PC-9 (cell line): ENCODE results near the gene ADORA1. TPM values are rescaled to one million over a fixed set of nuclear protein-coding genes. Genes with fewer than 3 reads are reported as not detected.

Experiments used
- BruUV-seq: library from RNA; stranded (reverse); fragments of 400-500 nt; replicated peaks from 2 replicates; lab custom pipeline; 2021; lab: Mats Ljungman, UMichigan
- CTCF ChIA-PET: fragments of 300-600 bp; sonication (Branson Sonifier 250); formaldehyde crosslinking; loops from one replicate; lab custom pipeline; 2022; ENCODE audit warnings: antibody characterized with exemption; lab: Charles Lee
- POLR2A ChIA-PET: fragments of 300-600 bp; sonication (Branson Sonifier 250); formaldehyde crosslinking; loops from one replicate; lab custom pipeline; 2022; ENCODE audit warnings: antibody characterized with exemption; ENCODE audit not compliant: unreplicated experiment; lab: Charles Lee
- DNase-seq, 2 experiments: peaks; one replicate each; pipeline versions ENCODE4 v3.0.0 to v3.0.0-alpha.2; 2015 to 2022; ENCODE audit warnings: mixed read lengths in 1 of 2
- H2AFZ ChIP-seq: fragments of 200-600 bp; sonication (generic); 2 replicates; pipeline ENCODE4 v1.8.1; 2017; ENCODE audit warnings: antibody characterized with exemption
- H3F3A ChIP-seq: fragments of 200-600 bp; sonication (generic); 2 replicates; pipeline ENCODE4 v1.8.1; 2017; ENCODE audit warnings: antibody characterized with exemption, mild to moderate bottlenecking, low read depth; ENCODE audit not compliant: insufficient read depth
- H3K27ac ChIP-seq: fragments of 200-600 bp; sonication (generic); 2 replicates; pipeline ENCODE4 v1.6.1; 2016; ENCODE audit warnings: mixed run types
- H3K27me3 ChIP-seq: fragments of 200-600 bp; sonication (generic); 2 replicates; pipeline ENCODE4 v1.6.1; 2016; ENCODE audit warnings: low read depth, mixed run types; ENCODE audit not compliant: insufficient read depth
- H3K36me3 ChIP-seq: fragments of 200-600 bp; sonication (generic); 2 replicates; pipeline ENCODE4 v1.6.1; 2016; ENCODE audit warnings: low read depth, mixed run types
- H3K4me1 ChIP-seq: fragments of 200-600 bp; sonication (generic); replicated peaks from 2 replicates; pipeline ENCODE4 v1.6.1; 2016; ENCODE audit warnings: mixed run types; ENCODE audit not compliant: insufficient read depth
- H3K4me2 ChIP-seq: fragments of 200-600 bp; sonication (generic); 2 replicates; pipeline ENCODE4 v1.6.1; 2017; ENCODE audit warnings: mixed run types
- H3K4me3 ChIP-seq: fragments of 200-600 bp; sonication (generic); 2 replicates; pipeline ENCODE4 v1.6.1; 2016; ENCODE audit warnings: mixed run types
- H3K79me2 ChIP-seq: fragments of 200-600 bp; sonication (generic); 2 replicates; pipeline ENCODE4 v1.6.1; 2017; ENCODE audit warnings: low read depth, mixed run types
- H3K9me2 ChIP-seq: fragments of 200-600 bp; sonication (generic); 2 replicates; pipeline ENCODE4 v1.8.1; 2017; ENCODE audit warnings: mild to moderate bottlenecking; ENCODE audit not compliant: insufficient read depth
- H3K9me3 ChIP-seq: fragments of 200-600 bp; sonication (generic); 2 replicates; pipeline ENCODE4 v1.8.1; 2016; ENCODE audit warnings: low read depth; ENCODE audit not compliant: insufficient read depth
- H4K20me1 ChIP-seq: fragments of 200-600 bp; sonication (generic); 2 replicates; pipeline ENCODE4 v1.8.1; 2017; ENCODE audit not compliant: insufficient read depth
- EZH2 ChIP-seq: fragments of 200-600 bp; sonication (generic); IDR thresholded peaks from 2 replicates; pipeline ENCODE4 v1.8.0; 2017; ENCODE audit warnings: antibody characterized with exemption, low read depth
- intact Hi-C: fragments of 100-400 bp; cut with micrococcal nuclease; formaldehyde crosslinking; loops from one replicate; pipeline ENCODE4 v1.10.0; 2022; ENCODE audit not compliant: unreplicated experiment
- total RNA-seq: library from RNA; stranded (reverse); gene quantifications from 2 replicates; pipeline ENCODE4 v1.2.3, GENCODE V29; 2021
- TF ChIP-seq, protein P1 (sequence below): fragments of 200-600 bp; sonication (generic); conservative IDR thresholded peaks from 2 replicates; pipeline ENCODE4 v1.6.1; 2017; ENCODE audit warnings: mixed run types, antibody characterized with exemption, mild to moderate bottlenecking, moderate library complexity

The ADORA1 gene
- total RNA-seq, 1 experiment from 2014 or later: 8.3 TPM

- Histone ChIP-seq H4K20me1 (no peaks in the 10 kb centered on the region), H2AFZ (no peak overlapping the region), H3K4me2 (no peak overlapping the region), H3K4me1 (peaks cover 27% of the 10 kb centered on the region), H3K4me3 (no peak overlapping the region), H3K27ac (no peak overlapping the region), H3K9me2 (no peaks in the 10 kb centered on the region), H3F3A (peaks cover 22% of the 10 kb centered on the region), H3K79me2 (no peaks in the 10 kb centered on the region), H3K36me3 (no peaks in the 10 kb centered on the region), H3K27me3 (no peaks in the 10 kb centered on the region), H3K9me3 (peaks cover 13% of the 10 kb centered on the region; the same call in 1 of the 2 replicates)
- POLR2A ChIA-PET: no interaction called here
- CTCF ChIA-PET: no interaction called here
- intact Hi-C loops: no loop called here
- BruUV-seq: no TSS peak
- DNase-seq: no peak
- TF ChIP-seq, protein P1, sequence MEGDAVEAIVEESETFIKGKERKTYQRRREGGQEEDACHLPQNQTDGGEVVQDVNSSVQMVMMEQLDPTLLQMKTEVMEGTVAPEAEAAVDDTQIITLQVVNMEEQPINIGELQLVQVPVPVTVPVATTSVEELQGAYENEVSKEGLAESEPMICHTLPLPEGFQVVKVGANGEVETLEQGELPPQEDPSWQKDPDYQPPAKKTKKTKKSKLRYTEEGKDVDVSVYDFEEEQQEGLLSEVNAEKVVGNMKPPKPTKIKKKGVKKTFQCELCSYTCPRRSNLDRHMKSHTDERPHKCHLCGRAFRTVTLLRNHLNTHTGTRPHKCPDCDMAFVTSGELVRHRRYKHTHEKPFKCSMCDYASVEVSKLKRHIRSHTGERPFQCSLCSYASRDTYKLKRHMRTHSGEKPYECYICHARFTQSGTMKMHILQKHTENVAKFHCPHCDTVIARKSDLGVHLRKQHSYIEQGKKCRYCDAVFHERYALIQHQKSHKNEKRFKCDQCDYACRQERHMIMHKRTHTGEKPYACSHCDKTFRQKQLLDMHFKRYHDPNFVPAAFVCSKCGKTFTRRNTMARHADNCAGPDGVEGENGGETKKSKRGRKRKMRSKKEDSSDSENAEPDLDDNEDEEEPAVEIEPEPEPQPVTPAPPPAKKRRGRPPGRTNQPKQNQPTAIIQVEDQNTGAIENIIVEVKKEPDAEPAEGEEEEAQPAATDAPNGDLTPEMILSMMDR: no peak
- no peak for TF ChIP-seq EZH2
Observed at GRCh38 chr1:203101813-203102634, 25.5 kb upstream of the ADORA1 start.

DNA sequence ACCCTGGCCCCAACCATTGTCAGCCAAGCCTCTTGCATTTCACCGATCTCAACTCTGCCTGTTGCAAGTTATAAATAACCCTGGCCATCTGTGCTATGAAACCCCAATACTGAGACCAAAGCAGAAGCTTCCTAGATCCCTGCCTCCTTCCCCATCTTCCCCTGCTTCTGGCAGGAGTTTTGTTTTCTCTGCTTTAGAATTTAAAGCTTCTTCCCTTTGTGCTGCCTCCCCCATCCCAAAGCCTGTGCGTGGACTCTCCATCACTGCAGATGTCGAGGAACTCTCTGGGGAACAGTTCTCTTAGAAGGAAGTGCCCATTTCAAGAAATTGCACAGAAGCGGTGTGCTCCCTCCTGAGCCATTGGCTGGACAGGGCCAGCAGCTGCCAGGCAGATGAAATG, 24.3 kb upstream of the ADORA1 start:
- intact Hi-C loops: no loop called here
- H2AFZ ChIP-seq: no peak overlapping the region
- no peaks in the 10 kb centered on the region for H4K20me1 ChIP-seq
- no peaks in the 10 kb centered on the region for H3K36me3 ChIP-seq
- no peak for DNase-seq
- H3K79me2 ChIP-seq: no peaks in the 10 kb centered on the region
- TF ChIP-seq EZH2: no peak
- TF ChIP-seq, protein P1: no peak
- H3K9me2 ChIP-seq: no peaks in the 10 kb centered on the region
- no peak overlapping the region for H3K4me3 ChIP-seq
- peaks cover 22% of the 10 kb centered on the region for H3F3A ChIP-seq
- no TSS peak for BruUV-seq
- H3K27ac ChIP-seq: no peak overlapping the region
- peaks cover 13% of the 10 kb centered on the region; the same call in 1 of the 2 replicates for H3K9me3 ChIP-seq
- H3K4me1 ChIP-seq: peaks cover 27% of the 10 kb centered on the region
- ChIA-PET CTCF (no interaction called here), POLR2A (no interaction called here)
- no peaks in the 10 kb centered on the region for H3K27me3 ChIP-seq
- H3K4me2 ChIP-seq: no peak overlapping the region

- Histone ChIP-seq H3K9me3 (peaks cover 13% of the 10 kb centered on the region; the same call in 1 of the 2 replicates), H3K36me3 (no peaks in the 10 kb centered on the region), H3K27ac (no peak overlapping the region; the same call in 1 of the 2 replicates), H3K4me2 (no peak overlapping the region), H3K4me3 (no peak overlapping the region), H3K27me3 (no peaks in the 10 kb centered on the region), H3K79me2 (no peaks in the 10 kb centered on the region), H2AFZ (no peak overlapping the region), H4K20me1 (no peaks in the 10 kb centered on the region), H3K4me1 (peaks cover 27% of the 10 kb centered on the region), H3F3A (peaks cover 22% of the 10 kb centered on the region), H3K9me2 (no peaks in the 10 kb centered on the region)
- POLR2A ChIA-PET: no interaction called here
- intact Hi-C loops: no loop called here
- CTCF ChIA-PET: interaction anchor here (0.5 kb wide), 1 partner anchor 1548 kb away, joined by 4 read pairs; no protein-coding TSS in a partner anchor
- TF ChIP-seq, protein P1: no peak
- no peak for TF ChIP-seq EZH2
- no peak for DNase-seq
- no TSS peak for BruUV-seq
Observed at GRCh38 chr1:203103829-203104495, 23.6 kb upstream of the ADORA1 start.
